GM12865 (cell line): ENCODE results near the gene CATSPER4.

Experiments used
- DNase-seq: peaks from one replicate; pipeline ENCODE4 v3.0.0; 2010; ENCODE audit warnings: low read depth
- H3K4me3 ChIP-seq: 2 replicates; pipeline ENCODE4 v1.5.1; 2011; ENCODE audit warnings: mild to moderate bottlenecking, low read depth, low read length, control low read depth
- CTCF ChIP-seq: IDR thresholded peaks from 2 replicates; pipeline ENCODE4 v1.5.1; 2011; ENCODE audit warnings: low read length, control low read depth, low read depth, inconsistent platforms; ENCODE audit not compliant: insufficient read depth; ENCODE audit errors: missing control alignments

CATSPER4 gene

GRCh38 chr1:26195805-26196204, 5.4 kb downstream of the CATSPER4 start:
- DNase-seq = no peak
- no peak for TF ChIP-seq CTCF
- H3K4me3 ChIP-seq = no peak overlapping the region

DNA sequence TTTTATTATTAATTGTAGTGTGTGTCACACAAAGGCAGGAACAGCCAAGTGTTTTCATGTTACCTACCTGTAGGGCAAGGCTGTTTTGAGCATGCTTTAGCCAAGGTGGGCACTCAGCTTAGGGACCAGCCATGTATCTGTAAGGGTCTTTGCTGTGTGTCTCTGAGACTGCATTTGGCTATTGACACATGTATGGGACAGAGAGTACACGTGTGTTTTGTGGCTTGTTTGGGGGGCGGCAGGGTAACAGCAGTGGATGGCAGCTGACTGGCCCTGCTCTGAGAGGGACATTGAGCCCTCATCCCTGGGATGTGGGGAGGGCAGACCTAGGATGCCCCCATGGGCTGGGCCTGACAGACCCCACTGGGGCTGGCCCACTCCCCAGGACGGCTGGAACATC, 6.9 kb downstream of the CATSPER4 start:
- DNase-seq = no peak
- no peak for TF ChIP-seq CTCF
- H3K4me3 ChIP-seq = no peak overlapping the region

- no peak overlapping the region for H3K4me3 ChIP-seq
- no peak for TF ChIP-seq CTCF
- no peak for DNase-seq
These were observed 7.4 kb downstream of the CATSPER4 start for GRCh38 chr1:26197813-26198212.

- TF ChIP-seq CTCF = no peak
These were observed 10.0 kb downstream of the CATSPER4 start for GRCh38 chr1:26200413-26200812.

GRCh38 chr1:26203642-26204318, 13.4 kb downstream of the CATSPER4 start:
- H3K4me3 ChIP-seq = no peak overlapping the region
- no peak for TF ChIP-seq CTCF
- DNase-seq = no peak

More at GRCh38 chr1:26200413-26200812, 10.0 kb downstream of the CATSPER4 start:
- no peak overlapping the region for H3K4me3 ChIP-seq
- no peak for DNase-seq

DNA sequence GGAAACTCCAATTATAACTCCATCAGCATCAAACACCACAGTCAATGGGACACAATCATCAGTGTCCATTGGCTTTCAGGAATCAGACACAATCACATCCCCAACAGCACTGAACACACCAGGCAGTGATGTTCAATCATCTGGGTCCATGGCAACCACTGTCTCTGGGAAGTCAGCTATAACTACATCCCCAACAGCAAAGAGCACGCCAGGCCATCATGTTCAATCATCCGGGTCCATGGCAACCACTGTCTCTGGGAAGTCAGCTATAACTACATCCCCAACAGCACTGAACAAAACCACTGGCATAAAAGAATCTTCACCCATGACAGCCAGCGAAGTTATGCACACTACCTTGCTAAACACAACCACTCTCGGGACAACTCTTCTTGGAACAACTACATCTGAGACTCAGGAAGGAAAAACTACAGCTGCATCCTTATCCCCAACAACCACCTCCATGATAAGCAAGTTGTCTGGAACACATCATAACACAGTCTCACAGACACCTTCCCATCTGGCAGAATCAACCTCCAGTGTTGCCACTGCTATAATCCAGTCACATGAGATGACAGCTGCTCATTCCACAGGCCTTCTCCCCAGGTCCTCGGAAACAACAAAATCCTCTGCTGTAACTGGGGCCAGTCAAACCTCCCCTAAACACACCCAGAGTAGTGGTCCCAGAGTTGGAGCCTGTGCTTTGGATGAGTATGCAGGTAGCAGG, 19.9 kb downstream of the CATSPER4 start:
- TF ChIP-seq CTCF = no peak
- DNase-seq = no peak
- H3K4me3 ChIP-seq = no peak overlapping the region
